Activated CD4-positive, alpha-beta T cell treated with anti-CD3 and anti-CD28 coated beads, Interleukin-2, amount 50 U/mL, for 4 hours (primary cell): ENCODE results near the gene ROBO2.

Source experiments
- DNase-seq, 2 experiments: peaks; one replicate each; pipeline ENCODE4 v3.0.0-alpha.2; 2020

The ROBO2 gene

GRCh38 chr3:77602722-77603121 is 562.8 kb downstream of the ROBO2 start:
- no peak for DNase-seq

GRCh38 chr3:77605308-77605707 is 565.4 kb downstream of the ROBO2 start:
- no peak for DNase-seq

DNA sequence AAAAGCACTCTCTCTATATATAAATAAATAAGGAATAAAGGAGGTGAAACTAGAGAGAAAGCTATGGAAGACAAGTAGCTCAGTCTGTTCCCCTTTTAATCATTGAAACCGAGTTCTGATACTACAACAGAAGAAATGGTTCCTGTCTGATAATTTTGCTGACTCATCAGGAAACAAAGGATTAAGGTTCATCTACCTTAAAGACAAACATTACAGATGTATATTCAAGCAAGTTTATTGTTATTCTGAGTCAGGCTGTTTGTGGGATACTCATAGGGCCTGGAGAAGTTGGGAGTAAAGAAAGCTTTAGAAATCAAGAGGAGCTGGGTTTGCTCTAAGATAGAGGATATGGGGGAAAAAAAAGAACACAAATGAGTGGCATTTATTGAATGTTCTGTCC is 566.0 kb downstream of the ROBO2 start:
- DNase-seq: no peak

DNA sequence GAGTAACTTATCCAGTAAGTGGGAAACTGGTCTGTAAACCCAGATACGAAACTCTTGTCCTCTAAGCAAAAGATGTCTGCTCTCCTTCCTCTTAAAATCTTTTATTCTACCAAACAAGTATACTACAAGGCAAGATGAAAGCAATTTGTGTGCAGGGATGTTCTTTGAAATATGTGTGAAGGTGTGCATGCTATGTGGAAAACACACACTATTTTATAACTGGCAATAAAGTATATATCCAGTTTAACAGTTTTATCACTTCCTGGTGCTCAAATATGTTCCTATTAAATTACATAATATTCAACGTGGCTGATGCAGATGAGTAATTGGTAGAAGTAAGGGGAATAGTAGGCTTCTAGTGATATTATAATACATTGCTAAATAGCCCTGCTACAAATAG is 566.5 kb downstream of the ROBO2 start:
- no peak for DNase-seq

- no peak for DNase-seq
These were observed 578.8 kb downstream of the ROBO2 start for GRCh38 chr3:77618686-77619085.

DNA sequence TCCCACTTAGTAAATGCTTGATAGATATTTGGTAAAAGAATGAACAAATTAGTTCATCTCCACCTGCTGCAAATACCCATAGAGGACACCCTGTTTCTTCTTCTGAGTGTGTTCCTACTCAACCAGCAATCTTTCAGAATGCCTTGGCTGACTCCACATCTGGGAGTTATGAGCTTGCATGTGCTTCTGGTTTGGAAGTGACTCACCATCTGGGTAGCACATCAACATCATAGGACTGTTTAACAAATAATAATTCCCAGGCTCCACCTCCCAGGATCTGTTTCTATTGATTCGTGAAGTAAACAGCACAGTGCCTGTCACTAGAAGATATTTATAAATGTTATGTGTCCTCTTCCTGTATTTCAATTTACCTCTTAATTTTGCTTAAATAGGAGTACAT is 580.1 kb downstream of the ROBO2 start:
- no peak for DNase-seq

DNA sequence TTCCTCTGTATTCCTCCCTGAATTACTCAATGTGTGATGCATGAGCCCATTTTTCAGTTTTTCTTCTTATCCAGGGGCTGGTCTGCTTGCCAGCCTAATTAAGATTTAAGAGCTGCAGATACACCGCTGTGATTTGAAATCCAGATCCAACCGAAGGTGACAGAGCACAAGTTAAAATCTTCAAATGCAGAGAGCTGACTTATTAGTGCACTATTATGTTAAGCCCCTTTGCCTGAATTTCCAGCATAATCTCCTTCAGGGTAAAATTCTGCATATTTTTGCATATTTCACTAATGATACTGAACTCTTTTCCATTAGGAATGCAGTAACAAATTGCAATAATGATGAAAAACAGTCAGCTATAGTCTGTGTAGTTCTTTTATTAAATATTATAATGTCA is 583.6 kb downstream of the ROBO2 start:
- no peak for DNase-seq

DNA sequence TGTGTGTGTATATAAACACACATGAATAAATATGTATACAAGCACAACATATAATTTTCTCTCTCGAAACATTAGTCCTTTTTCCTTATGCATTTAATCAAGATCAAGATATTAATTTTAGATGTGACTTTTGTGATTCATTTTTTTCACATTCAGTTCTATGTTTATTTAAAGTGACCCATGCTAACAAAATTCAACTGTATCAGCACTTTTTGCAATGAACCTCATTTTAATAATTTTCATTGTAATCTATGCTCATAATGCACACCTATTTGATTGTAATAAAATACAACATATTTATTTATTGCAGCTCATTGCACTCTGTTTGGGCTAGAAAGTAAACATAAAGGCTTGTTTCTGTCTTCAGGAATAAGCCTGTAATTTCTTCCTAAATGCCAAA is 586.3 kb downstream of the ROBO2 start:
- no peak for DNase-seq

GRCh38 chr3:77648214-77648613 is 608.3 kb downstream of the ROBO2 start:
- DNase-seq: no peak

- no peak for DNase-seq
These were observed 608.8 kb downstream of the ROBO2 start for GRCh38 chr3:77648664-77649063.

GRCh38 chr3:77652624-77653023 is 612.7 kb downstream of the ROBO2 start:
- no peak for DNase-seq

DNA sequence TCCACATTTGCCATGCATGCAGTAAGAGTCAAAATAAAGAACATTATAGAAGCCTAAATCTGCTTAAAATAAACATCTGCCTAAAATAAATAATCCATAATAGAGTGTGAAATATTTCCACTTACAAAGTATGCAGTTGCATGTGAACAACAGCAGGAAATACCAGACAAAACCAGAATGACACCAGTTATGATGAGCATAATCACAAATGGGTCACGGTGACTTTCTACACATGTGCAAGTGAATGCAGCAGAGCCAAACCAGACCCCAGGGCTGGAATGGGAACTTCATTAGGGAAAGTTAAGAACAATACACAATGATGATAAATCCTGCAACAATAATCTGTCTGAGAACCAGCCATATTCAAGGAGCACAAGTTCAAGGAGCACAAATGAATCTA is 615.5 kb downstream of the ROBO2 start:
- DNase-seq: no peak

DNA sequence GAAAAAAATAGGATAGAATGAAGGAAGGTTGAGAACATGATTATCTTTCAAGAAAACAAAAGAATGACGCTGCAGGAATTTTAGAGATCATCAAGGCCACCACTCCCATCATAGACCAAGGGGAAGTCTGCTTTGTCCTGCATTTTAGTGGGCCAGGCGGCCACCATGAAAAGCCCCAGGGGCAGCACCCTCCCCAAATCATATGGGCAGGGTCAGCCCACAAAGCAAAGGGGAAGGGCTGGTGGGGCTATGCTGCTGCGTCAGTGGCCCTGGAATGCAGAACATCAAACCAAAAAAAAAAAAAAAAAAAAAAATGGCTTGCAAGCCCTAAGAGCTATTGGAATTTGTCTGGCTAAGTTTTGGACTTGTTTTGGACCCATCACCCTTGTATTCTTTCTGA is 620.8 kb downstream of the ROBO2 start:
- DNase-seq: no peak

- no peak for DNase-seq
These were observed 628.0 kb downstream of the ROBO2 start for GRCh38 chr3:77667901-77668300.

- no peak for DNase-seq
These were observed 628.5 kb downstream of the ROBO2 start for GRCh38 chr3:77668376-77668775.

GRCh38 chr3:77672016-77672415 is 632.1 kb downstream of the ROBO2 start:
- DNase-seq: no peak

GRCh38 chr3:77682162-77682561 is 642.3 kb downstream of the ROBO2 start:
- DNase-seq: no peak

GRCh38 chr3:77684115-77684514 is 644.2 kb downstream of the ROBO2 start:
- no peak for DNase-seq

DNA sequence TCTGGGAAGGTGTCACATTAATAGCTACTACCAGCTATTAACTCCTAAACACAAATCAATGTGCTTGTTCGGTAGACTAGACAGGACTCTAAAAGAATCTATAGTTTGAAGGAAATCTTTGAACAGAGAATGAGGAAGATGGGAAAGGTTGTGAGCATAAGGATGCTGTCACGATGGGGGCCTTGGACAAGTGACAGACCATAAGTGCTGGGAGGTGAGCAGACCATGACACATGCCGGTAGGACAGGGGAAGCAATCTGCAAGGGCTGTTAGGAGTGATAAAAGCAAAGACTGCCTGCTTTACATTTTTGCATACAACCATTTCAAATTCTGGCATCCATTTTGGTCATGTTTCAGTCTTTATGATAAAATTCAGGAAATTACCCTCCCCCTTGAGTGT is 645.8 kb downstream of the ROBO2 start:
- no peak for DNase-seq

DNA sequence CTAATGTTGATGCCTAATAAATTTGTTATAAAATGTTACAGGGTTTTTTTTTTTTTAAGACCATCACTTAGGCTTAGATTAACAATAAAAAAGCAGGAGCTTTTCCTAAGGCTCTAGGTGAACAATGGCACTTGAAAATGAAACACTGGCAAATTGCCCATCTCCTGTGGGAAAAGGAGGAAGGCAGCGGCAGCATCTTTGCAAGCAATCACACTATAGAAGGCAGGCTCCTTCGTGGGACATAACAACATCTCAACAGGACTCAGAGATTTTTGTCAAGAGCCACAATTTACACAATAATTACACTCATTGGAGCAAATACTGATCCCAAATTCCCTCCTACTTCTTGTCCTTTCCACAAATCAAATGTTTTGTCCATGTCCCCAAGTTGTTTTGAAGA is 646.7 kb downstream of the ROBO2 start:
- no peak for DNase-seq

GRCh38 chr3:77687545-77687944 is 647.6 kb downstream of the ROBO2 start:
- DNase-seq: no peak

DNA sequence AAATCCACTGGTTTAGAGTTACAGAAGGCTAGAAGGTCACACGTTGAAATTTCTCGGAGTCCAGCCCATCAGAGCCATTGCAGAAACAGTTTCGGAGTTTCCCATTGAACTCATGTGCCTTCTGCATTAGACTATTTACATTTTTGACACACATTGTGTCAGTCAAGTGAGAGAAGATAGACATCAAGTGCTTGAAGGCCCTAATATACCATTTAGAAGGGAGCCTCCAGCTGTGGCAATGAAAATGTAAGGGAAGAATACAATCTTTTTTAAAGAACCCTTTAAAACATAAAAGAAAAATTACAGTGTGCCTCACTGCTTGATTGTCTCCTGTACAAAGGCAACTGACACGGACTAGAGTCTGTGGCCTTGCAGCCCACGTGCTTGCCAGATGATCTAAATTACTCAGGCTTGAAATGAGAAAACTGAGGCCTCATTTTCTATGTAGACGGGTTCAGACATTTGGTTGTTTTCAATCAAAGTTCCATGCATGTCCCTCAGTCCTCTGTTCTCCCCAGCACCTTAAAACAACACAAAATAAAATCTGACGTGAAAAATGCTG is 650.5 kb downstream of the ROBO2 start:
- no peak for DNase-seq

GRCh38 chr3:77693147-77693546 is 653.2 kb downstream of the ROBO2 start:
- no peak for DNase-seq

GRCh38 chr3:77699125-77699691 is 659.3 kb downstream of the ROBO2 start:
- DNase-seq: no peak
